DMS79 treated with DMSO at 0.1 percent for 48 hours (cell line): ENCODE measurements around the gene IL4R.
"Not testable (repeated sequence)": the region's sequence is repeated elsewhere in the genome, so short reads cannot be mapped to it uniquely, and the experiment has no call there.

Experiments used
- DNase-seq: peaks from one replicate; lab custom pipeline; 2025; lab: John Stamatoyannopoulos, UW

Gene IL4R

GRCh38 chr16:27313422-27314160 lies at the start of gene IL4R:
Gene IL4R, plus strand, starts transcription at chr16:27313974. Its CDS starts 26,230 bp downstream, at chr16:27340204.
- peak; percentile 4 for DNase-seq

GRCh38 chr16:27264151-27264550 lies 49.6 kb upstream of the IL4R start:
- DNase-seq, result no peak

- no peak for DNase-seq
Measured at GRCh38 chr16:27265982-27266381, 47.8 kb upstream of the IL4R start.

GRCh38 chr16:27267037-27267677 lies 46.6 kb upstream of the IL4R start:
- DNase-seq, result no peak

- DNase-seq, result peak; percentile 86
Measured at GRCh38 chr16:27268376-27269299, 45.1 kb upstream of the IL4R start, which contains the start of gene NSMCE1. Gene NSMCE1, minus strand, starts transcription at chr16:27268772. Its CDS starts 11,202 bp downstream, at chr16:27257570.

GRCh38 chr16:27269300-27270150 lies 44.2 kb upstream of the IL4R start:
- DNase-seq, result no peak

GRCh38 chr16:27270349-27270748 lies 43.4 kb upstream of the IL4R start:
- no peak for DNase-seq

GRCh38 chr16:27272076-27272475 lies 41.7 kb upstream of the IL4R start:
- DNase-seq, result no peak

GRCh38 chr16:27272697-27273096 lies 41.1 kb upstream of the IL4R start:
- not testable (repeated sequence) for DNase-seq

- no peak for DNase-seq
Measured at GRCh38 chr16:27273330-27273669, 40.5 kb upstream of the IL4R start.

GRCh38 chr16:27273670-27274423 lies 39.9 kb upstream of the IL4R start:
- DNase-seq, result no peak

GRCh38 chr16:27274424-27274874 lies 39.3 kb upstream of the IL4R start:
- DNase-seq, result not testable (repeated sequence)

- no peak for DNase-seq
Measured at GRCh38 chr16:27275394-27275793, 38.4 kb upstream of the IL4R start.

GRCh38 chr16:27281243-27281642 lies 32.5 kb upstream of the IL4R start:
- DNase-seq, result no peak

GRCh38 chr16:27284865-27285675 lies 28.7 kb upstream of the IL4R start:
- DNase-seq, result no peak

- DNase-seq, result no peak
Measured at GRCh38 chr16:27285676-27286196, 28.0 kb upstream of the IL4R start.

GRCh38 chr16:27286451-27286850 lies 27.3 kb upstream of the IL4R start:
- DNase-seq, result no peak

- DNase-seq, result no peak
Measured at GRCh38 chr16:27287051-27287811, 26.5 kb upstream of the IL4R start.

- DNase-seq, result no peak
Measured at GRCh38 chr16:27287887-27288286, 25.9 kb upstream of the IL4R start.
